Peyer's patch (tissue), 4 donors: ENCODE results near the gene KLHL36.

Experiments used
- POLR2A ChIP-seq, 2 donors: fragments of 450-650 bp; IDR thresholded peaks; one replicate each; pipeline ENCODE4 v1.5.1; 2017; ENCODE audit warnings: antibody characterized with exemption in 2 of 2, mild to moderate bottlenecking in 2 of 2, moderate library complexity in 2 of 2
- TF ChIP-seq, protein P1 (sequence below), 6 experiments: fragments of 450-650 bp in 4 of 6; fragments of 200-600 bp in 2 of 6; sonication (generic) in 1 of 6; IDR thresholded peaks; one replicate each; pipeline ENCODE4 v1.5.1; 2017 to 2019; ENCODE audit warnings: antibody characterized with exemption in 6 of 6, mild to moderate bottlenecking in 3 of 6, moderate library complexity in 1 of 6

DNA sequence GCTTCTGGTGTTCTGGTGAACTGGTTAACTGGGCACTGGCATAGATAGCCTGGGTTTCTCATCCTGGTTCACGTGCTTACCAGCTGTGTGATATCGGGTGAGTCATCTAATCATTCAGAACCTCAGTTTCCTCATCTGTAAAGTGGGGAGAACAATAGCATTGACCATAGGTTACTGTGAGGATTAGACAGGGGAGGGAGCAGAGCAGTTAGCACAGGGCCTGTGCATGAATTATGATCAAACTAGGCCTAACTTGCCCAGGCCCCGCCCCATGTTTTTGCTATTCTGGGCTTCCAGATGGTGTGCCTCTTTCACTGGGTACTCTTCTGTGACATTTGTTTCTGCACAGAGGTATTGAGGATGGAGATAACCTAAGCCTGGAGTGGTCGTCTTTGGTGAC lies 4.6 kb upstream of the KLHL36 start:
- TF ChIP-seq, protein P1, sequence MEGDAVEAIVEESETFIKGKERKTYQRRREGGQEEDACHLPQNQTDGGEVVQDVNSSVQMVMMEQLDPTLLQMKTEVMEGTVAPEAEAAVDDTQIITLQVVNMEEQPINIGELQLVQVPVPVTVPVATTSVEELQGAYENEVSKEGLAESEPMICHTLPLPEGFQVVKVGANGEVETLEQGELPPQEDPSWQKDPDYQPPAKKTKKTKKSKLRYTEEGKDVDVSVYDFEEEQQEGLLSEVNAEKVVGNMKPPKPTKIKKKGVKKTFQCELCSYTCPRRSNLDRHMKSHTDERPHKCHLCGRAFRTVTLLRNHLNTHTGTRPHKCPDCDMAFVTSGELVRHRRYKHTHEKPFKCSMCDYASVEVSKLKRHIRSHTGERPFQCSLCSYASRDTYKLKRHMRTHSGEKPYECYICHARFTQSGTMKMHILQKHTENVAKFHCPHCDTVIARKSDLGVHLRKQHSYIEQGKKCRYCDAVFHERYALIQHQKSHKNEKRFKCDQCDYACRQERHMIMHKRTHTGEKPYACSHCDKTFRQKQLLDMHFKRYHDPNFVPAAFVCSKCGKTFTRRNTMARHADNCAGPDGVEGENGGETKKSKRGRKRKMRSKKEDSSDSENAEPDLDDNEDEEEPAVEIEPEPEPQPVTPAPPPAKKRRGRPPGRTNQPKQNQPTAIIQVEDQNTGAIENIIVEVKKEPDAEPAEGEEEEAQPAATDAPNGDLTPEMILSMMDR (IDR thresholded peaks at IDR 0.05): no peak
- no peak for TF ChIP-seq POLR2A (IDR thresholded peaks at IDR 0.05)
